Duodenal mucosa (tissue), 2 donors: ENCODE results near the gene PDE6C.
A peak's percentile ranks its signal among the peaks of the same experiment; 100 is the strongest.
"Not testable (repeated sequence)": the region's sequence is repeated elsewhere in the genome, so short reads cannot be mapped to it uniquely, and the experiment has no call there.

Experiments used
- H3K27ac ChIP-seq: one replicate; pipeline ENCODE4 v1.7.0; 2013; ENCODE audit warnings: low read depth, low read length
- H3K27me3 ChIP-seq, 2 donors: one replicate each; pipeline ENCODE4 v1.7.0; 2013; ENCODE audit warnings: low read length in 2 of 2, control low read depth in 1 of 2; ENCODE audit not compliant: insufficient read depth in 2 of 2, control insufficient read depth in 1 of 2
- H3K36me3 ChIP-seq, 2 donors: one replicate each; pipeline ENCODE4 v1.7.0; 2013; ENCODE audit warnings: low read length in 2 of 2, control low read depth in 1 of 2; ENCODE audit not compliant: insufficient read depth in 2 of 2, control insufficient read depth in 1 of 2
- H3K4me1 ChIP-seq, 2 donors: one replicate each; pipeline ENCODE4 v1.7.0; 2013; ENCODE audit warnings: low read length in 2 of 2, control low read depth in 1 of 2; ENCODE audit not compliant: insufficient read depth in 2 of 2, control insufficient read depth in 1 of 2
- H3K4me3 ChIP-seq, 2 donors: one replicate each; pipeline ENCODE4 v1.7.0; 2013; ENCODE audit warnings: low read length in 2 of 2, low read depth in 1 of 2
- H3K9ac ChIP-seq, 2 donors: one replicate each; pipeline ENCODE4 v1.7.0; 2013; ENCODE audit warnings: low read length in 2 of 2, low read depth in 1 of 2
- H3K9me3 ChIP-seq, 2 donors: one replicate each; pipeline ENCODE4 v1.7.0; 2013; ENCODE audit warnings: low read length in 2 of 2, control low read depth in 1 of 2; ENCODE audit not compliant: control insufficient read depth in 1 of 2

Gene PDE6C

DNA sequence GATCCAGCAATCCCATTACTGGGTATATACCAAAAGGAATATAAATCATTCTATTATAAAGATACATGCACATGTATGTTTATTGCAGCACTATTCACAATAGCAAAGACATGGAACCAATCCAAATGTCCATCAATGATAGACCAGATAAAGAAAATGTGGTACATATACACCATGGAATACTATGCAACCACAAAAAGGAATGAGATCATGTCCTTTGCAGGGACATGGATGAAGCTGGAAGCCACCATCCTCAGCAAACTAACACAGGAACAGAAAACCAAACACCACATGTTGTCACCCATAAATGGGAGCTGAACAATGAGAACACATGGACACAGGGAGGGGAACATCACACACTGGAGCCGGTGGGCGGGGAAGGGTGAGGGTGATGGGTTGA lies 84.2 kb downstream of the PDE6C start:
- not testable (repeated sequence) for H3K27me3 ChIP-seq, H3K9ac ChIP-seq, H3K27ac ChIP-seq, H3K9me3 ChIP-seq, H3K4me1 ChIP-seq, H3K4me3 ChIP-seq
- H3K36me3 ChIP-seq, result peaks cover 7 to 32% of the 10 kb centered on the region in 2 donors

DNA sequence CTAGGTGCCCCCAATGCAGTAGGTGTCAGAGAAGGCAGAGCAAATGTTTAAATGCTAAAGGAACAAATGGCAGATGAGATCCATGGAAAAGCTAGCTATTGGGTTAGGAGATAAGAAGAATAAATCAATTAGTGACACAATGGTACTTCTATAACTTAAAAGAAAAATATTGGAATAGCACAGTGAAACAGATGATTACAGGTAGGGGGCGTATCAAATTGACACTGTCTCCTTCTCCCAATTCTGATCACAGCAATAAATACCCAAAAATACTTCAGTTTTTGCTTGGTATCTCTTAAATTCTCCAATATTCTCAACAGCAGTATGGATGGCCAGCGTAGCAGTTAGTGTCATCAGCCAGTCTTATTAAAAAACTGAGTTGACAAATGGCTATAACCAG lies 84.9 kb downstream of the PDE6C start:
- peaks cover 3 to 7% of the 10 kb centered on the region in 2 donors for H3K4me1 ChIP-seq
- no peak overlapping the region for H3K4me3 ChIP-seq
- H3K9me3 ChIP-seq, result no peaks in the 10 kb centered on the region
- no peak overlapping the region for H3K27ac ChIP-seq
- no peaks in the 10 kb centered on the region for H3K27me3 ChIP-seq
- H3K36me3 ChIP-seq, result peaks cover 7 to 27% of the 10 kb centered on the region in 2 donors
- H3K9ac ChIP-seq, result no peak overlapping the region

DNA sequence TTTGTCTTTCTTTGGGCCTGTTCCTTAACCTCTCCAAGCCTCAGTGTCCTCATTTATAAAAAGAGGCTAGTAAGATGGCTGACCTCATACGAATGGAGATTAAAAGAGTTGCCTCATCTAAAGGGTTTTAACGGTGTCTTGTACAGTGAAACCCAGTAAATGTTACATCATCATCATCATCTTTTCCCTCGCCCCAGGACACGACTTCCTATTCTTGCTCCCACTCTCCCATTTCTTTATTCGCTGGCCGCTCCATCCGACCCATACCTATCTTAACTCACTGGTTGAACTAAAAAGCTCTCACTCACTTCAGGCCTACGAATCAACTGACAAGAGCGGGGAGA lies 89.5 kb downstream of the PDE6C start:
- no peaks in the 10 kb centered on the region for H3K27me3 ChIP-seq

DNA sequence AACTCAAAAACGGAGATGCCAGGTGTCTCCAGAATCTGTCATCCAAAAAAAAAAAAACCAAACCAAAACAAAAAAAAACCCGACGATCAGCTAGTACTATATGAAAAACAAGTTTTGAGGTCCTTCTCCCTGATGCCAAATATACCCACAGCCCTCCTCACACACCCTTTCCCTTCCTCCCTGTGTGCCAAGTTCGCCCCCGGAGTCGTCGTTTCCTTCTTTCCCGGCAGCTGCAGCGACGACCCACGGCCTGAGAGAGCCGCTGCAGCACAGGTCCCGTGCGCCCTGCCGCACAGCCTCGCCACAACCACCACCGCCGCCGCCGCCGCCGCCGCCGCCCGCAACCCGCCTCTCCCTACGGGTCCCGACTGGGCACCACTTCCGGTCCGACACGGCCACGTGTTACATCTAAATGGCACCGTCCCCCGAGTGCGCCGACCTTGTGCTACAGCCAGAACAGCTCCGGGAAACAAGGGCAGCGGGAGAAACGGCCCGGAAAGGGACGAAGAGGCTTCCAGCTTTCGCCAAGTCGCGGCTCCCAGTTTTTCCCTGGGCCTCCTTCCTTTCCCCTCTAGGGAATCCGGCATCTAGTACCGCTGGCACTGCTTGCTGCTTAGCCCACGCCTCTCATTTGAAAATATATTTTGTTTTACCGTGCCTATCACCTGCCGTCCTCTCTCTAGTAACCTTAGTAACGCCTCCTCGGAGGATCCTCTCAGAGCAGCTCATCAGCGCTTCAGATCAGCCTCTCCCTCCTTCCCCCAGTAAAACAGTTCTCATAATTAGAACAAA lies 90.1 kb downstream of the PDE6C start, which contains the start of gene FRA10AC1:
Gene FRA10AC1, minus strand, starts transcription at position 383 of the 792 bp plus-strand sequence. CDS start 2,486 bp downstream, outside the sequence.
- H3K27me3 ChIP-seq, result no peaks in the 10 kb centered on the region
- H3K4me3 ChIP-seq, result peak within 1 kb of the TSS; percentile 88 to 98
- H3K36me3 ChIP-seq, result peaks cover 7 to 15% of the 10 kb centered on the region in 2 donors
- peak within 1 kb of the TSS; percentile 76 for H3K27ac ChIP-seq
- H3K9ac ChIP-seq, result peak within 1 kb of the TSS; percentile 85 to 87
- peaks cover 3 to 7% of the 10 kb centered on the region in 2 donors for H3K4me1 ChIP-seq
- no peaks in the 10 kb centered on the region for H3K9me3 ChIP-seq

More for the DNA sequence above, 89.5 kb downstream of the PDE6C start:
- Histone ChIP-seq H3K27ac (peak overlapping the region; percentile 61), H3K36me3 (peaks cover 7 to 19% of the 10 kb centered on the region in 2 donors), H3K9ac (peak overlapping the region; percentile 81 to 83), H3K4me1 (peaks cover 3 to 7% of the 10 kb centered on the region in 2 donors), H3K9me3 (no peaks in the 10 kb centered on the region), H3K4me3 (peak overlapping the region; percentile 88 to 98)

GRCh38 chr10:93703066-93703465 lies 90.7 kb downstream of the PDE6C start:
- H3K36me3 ChIP-seq, result peaks cover 7 to 12% of the 10 kb centered on the region in 2 donors
- H3K4me1 ChIP-seq, result peaks cover 3 to 7% of the 10 kb centered on the region in 2 donors
- H3K4me3 ChIP-seq, result peak overlapping the region; percentile 88 to 98
- no peaks in the 10 kb centered on the region for H3K27me3 ChIP-seq
- no peak overlapping the region for H3K27ac ChIP-seq
- no peaks in the 10 kb centered on the region for H3K9me3 ChIP-seq
- peak overlapping the region; percentile 85 to 87 for H3K9ac ChIP-seq

DNA sequence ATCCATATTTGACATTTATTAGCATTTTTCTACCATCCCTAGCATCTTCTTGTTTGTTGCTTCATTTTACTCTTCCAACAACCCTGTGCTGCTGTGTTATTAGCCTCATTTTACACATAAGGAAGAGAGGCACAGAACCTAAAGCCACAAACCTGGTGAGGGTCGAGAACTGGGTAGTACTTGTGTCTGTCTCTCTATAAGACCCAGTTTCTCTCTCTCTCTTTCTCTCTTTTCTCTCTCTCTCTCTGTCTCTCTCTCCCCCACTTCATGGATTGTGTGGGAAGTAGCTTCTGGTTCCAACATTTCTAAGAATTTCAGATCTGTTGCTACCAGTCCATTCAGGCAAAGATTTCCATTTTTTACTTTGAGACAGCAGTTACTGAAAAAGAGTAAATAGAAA lies 91.5 kb downstream of the PDE6C start:
- Histone ChIP-seq H3K4me1 (peaks cover 3 to 7% of the 10 kb centered on the region in 2 donors), H3K36me3 (peaks cover 4 to 7% of the 10 kb centered on the region in 2 donors), H3K4me3 (peak overlapping the region in 1 of 2 donors; percentile 98), H3K9ac (no peak overlapping the region), H3K9me3 (no peaks in the 10 kb centered on the region), H3K27me3 (no peaks in the 10 kb centered on the region), H3K27ac (no peak overlapping the region)

GRCh38 chr10:93704451-93704850 lies 92.1 kb downstream of the PDE6C start:
- no peaks in the 10 kb centered on the region for H3K27me3 ChIP-seq

GRCh38 chr10:93707623-93708022 lies 95.3 kb downstream of the PDE6C start:
- H3K9ac ChIP-seq, result no peak overlapping the region
- H3K4me3 ChIP-seq, result no peak overlapping the region
- H3K4me1 ChIP-seq, result peaks cover 0 to 4% of the 10 kb centered on the region in 2 donors
- H3K27ac ChIP-seq, result no peak overlapping the region
- H3K9me3 ChIP-seq, result no peaks in the 10 kb centered on the region
- H3K27me3 ChIP-seq, result no peaks in the 10 kb centered on the region
- H3K36me3 ChIP-seq, result no peaks in the 10 kb centered on the region

More at GRCh38 chr10:93704451-93704850, 92.1 kb downstream of the PDE6C start:
- Histone ChIP-seq H3K9me3 (no peaks in the 10 kb centered on the region), H3K4me3 (no peak overlapping the region), H3K9ac (no peak overlapping the region), H3K36me3 (peaks cover under 1% of the 10 kb centered on the region in 2 donors), H3K27ac (no peak overlapping the region), H3K4me1 (peaks cover 3 to 7% of the 10 kb centered on the region in 2 donors)

GRCh38 chr10:93710333-93710909 lies 98.1 kb downstream of the PDE6C start:
- no peak overlapping the region for H3K27ac ChIP-seq
- H3K36me3 ChIP-seq, result no peaks in the 10 kb centered on the region
- H3K4me1 ChIP-seq, result peaks cover 0 to 4% of the 10 kb centered on the region in 2 donors
- no peaks in the 10 kb centered on the region for H3K9me3 ChIP-seq
- no peak overlapping the region for H3K9ac ChIP-seq
- H3K27me3 ChIP-seq, result no peaks in the 10 kb centered on the region
- H3K4me3 ChIP-seq, result no peak overlapping the region

GRCh38 chr10:93711891-93712290 lies 99.6 kb downstream of the PDE6C start:
- H3K27ac ChIP-seq, result no peak overlapping the region
- H3K9ac ChIP-seq, result no peak overlapping the region
- H3K9me3 ChIP-seq, result no peaks in the 10 kb centered on the region
- H3K36me3 ChIP-seq, result no peaks in the 10 kb centered on the region
- H3K4me3 ChIP-seq, result no peak overlapping the region
- H3K27me3 ChIP-seq, result no peaks in the 10 kb centered on the region
- peaks cover 0 to 4% of the 10 kb centered on the region in 2 donors for H3K4me1 ChIP-seq
